GM18873 (cell line): ENCODE measurements around the gene TKT.
"Not testable (repeated sequence)": the region's sequence is repeated elsewhere in the genome, so short reads cannot be mapped to it uniquely, and the experiment has no call there.

Source experiments
- ATAC-seq: cut with Tn5 transposase; IDR thresholded peaks from one replicate; pipeline ENCODE4 v1.9.1; 2021; ENCODE audit warnings: mild to moderate bottlenecking, moderate library complexity, moderate number of reproducible peaks; ENCODE audit not compliant: unreplicated experiment, low FRiP score

The TKT gene

DNA sequence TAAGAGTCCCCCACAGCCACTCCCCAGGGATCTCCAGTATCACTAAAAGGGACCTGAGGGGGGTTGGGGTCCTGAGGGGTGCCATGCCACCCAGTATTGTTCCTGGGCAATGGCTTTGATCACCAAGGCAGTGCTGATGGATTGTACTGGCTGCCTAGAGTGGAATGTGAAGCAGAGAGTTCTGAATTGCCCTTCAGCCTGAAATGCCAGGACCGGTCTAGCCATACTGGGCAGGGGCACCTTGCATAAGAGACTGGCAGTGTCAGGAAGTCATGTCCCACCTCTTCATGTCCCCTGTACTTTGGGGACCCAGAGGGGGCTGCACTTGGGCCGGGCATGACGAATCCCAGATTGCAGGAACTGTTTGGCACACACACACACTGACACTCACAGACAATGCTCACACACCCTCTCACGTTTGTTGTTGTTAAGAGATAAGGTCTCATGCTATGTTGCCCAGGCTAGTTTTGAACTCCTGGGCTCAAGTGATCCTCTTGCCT, 4.5 kb upstream of the TKT start:
- ATAC-seq: no peak

DNA sequence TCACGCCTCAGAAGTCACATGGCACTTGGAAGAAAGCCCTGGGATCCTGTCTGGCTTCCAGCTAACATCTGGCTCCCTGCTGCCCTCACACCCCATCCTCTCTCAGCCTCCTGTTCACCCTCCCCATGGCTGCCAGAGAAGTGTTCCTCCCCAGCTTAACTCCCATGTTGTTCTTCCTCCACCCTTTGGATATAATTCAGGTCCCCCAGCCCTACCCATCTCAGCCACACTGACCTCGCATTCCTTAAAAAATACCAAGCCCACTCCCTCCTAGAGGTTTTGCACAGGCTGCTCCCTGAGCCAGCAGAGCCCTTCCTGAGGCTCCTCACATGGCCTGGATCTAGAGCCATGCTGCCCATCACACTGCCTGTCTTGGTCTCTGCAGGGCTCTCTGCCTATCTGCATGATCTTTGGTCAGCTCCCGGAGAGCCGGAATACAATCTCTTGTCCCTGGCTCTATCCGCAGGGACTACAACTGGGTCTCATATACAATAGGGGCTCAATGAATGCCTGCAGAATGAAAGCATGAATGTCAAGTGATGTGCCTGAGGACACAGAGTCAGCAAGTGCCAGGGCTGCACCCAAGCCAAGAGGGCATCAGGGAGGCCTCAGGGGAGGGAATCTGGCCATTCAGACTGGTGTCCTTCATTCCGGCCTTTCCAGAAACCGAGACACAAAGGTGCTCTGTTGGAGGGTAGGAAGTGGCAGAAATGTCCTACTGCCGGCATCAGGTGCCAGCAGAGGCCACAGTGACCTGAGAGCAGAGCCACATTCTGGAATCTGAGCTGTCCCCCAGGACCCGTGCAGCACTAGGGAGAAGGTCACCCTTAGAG, 3.8 kb upstream of the TKT start:
- ATAC-seq: no peak

DNA sequence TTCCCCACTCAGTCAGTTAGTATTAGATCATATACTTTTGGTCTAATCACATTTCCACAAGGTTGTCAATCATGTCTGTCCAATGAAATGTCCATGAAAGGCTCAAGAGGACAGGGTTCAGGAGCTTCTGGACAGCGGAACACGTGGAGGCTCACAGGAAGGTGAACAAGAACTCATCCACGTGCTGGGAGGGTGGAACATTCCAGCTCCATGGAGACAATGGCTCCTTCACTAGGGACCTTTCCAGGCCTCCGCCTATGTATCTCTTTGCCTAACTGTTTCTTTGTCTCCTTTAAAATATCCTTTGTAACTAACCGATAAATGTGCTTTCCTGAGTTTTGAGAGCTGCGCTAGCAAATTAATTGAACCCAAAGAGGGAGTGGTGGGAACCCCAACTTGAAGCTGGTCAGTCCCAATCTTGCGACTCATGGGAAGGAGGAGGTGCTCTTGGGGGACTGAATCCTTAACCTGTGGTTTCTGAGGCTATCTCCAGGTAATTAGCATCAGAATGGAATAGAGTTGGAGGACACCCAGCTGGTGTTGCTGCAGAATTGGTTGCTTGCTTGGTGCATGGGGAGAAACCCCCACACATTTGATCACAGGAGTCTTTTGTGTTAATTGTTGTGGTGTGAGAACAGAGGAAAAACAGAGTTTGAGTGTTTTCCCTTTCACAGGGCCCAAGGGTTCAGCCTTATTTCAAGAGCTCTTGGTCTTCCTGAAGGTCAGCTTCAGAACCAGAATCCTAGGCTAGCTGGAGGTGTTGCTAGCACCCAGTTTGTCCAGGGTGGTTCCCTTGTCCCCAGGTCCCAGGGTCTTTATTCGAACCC, 3.0 kb upstream of the TKT start:
- ATAC-seq: no peak

DNA sequence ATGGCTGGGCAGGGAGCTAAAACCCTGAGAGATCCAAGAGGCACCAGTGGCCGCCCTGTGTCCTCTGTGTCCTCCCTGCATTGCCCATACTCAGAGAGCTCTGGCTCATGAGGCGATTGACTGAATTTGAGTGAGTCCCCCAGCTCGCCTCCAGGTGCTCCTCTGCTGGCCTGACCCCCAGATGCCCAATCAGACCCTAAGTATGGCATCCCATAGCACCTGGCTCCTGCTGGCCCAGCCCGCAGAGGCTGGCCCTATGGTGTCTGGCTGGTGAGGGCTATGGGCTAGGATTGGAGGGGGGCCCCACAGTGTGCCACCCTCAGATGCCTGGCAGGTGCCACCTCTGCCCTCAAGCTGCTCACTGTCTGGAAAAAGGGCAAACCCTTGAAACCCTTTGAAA, 1.6 kb upstream of the TKT start:
- ATAC-seq: no peak

DNA sequence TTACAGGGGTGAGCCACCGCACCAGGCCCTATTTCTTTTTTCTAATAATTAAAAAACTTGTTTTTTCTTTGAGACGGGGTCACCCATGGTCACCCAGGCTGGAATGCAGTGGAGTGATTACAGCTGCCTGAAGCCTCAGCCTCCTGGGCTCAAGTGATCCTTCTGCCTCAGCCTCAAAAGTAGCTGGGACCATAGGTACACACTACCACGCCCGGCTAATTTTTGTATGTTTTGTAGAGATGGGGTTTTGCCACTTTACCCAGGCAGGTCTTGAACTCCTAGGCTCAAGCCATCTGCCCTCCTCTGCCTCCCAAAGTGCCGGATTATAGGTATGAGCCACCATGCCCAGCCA, 858 bp upstream of the TKT start:
- ATAC-seq: no peak

DNA sequence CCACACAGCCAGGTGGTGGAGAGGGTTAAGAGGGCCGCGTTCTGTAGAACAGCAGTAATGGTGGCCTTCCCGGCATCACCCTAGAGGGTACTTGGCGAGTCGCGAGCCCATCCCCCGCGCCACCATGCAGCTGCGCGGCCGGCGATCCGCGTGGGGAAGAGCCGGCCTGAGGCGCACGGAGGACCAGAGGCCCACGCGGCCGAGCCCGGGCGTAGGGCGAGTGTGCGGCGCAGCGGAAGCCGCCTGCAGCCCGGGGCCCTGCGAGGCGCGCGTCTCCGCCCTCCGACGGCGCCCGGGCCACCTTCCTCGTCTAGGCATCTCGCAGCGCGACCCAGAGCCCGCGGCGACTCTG, 423 bp downstream of the TKT start:
- ATAC-seq: peak; percentile 28

DNA sequence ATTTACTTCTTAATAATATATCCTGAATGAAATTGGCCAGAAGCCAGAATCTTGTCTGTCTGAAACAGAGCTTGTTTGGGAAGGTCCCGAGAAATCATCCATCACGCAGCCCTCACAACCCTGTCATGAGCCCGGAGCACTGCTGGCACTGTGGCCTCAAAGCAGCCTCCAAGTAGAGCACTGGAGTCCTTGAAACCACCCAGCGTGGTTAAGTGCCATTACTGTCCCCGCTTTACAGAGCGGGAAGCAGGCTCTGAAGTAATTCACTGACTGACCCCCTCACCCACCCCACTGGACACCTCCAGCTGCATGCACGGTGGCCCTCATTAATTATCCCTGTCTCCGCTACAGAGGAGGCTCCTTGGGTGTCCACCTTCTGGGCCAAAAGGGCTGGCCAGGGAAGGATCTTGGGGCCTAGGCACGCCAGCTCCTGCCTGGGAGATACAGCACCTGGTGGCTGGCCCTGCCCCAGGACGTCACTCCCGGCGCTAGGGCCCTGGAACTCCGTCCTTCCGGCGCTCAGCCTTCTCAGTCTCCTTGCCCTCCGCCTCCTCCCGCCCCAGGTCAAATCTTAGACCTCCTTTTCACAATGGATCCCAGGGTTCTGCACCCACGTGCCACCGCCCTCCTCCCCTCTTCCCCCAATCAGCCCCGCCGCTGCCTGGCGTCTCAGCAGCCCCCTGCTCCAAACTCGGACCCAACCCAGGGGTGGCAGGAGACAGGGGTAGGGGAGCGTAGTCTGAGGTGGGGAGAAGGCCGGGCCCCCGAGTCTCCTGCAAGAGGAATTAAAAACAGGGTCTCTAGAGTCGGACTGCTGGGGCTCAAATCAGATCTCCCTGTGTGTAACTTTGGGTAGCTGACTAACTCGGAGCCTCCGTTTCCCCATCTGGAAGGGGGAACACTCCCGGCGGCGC, 1.1 kb downstream of the TKT start:
- no peak for ATAC-seq

DNA sequence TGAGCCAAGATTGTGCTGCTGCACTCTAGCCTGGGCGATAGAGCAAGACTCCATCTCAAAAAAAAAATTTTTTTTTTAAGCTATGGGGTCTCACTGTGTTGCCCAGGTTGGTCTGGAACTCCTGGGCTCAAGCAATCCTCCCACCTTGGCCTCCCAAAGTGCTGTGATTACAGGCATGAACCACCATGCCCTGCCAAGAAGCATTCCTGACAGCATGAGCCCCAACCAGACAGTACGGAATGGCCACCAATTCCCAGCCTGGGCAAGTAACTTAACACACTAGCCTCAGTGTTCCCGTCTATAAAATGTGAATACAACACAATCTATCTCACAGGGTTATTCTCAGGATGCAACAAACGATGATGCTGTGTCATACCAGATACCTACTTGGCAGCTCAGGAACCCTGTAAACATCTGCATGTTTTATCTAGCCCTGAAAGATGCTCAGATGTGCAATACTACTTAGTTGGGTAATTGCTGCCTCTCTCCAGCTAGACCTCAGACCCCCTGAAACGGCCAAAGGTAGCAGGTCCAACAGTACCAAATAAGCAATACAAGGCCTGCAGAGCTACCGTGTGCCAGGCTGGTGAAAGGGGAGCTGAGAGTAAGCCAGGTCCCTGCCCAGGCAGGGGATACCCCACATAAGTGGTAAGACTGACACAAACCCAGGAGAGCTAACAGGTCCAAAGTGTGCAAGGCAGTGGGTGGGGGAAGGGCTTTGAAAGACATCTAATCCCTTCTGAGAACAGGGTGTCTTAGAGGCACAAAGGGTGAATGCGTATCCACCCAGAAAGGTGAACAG, 1.9 kb downstream of the TKT start:
- ATAC-seq: no peak

DNA sequence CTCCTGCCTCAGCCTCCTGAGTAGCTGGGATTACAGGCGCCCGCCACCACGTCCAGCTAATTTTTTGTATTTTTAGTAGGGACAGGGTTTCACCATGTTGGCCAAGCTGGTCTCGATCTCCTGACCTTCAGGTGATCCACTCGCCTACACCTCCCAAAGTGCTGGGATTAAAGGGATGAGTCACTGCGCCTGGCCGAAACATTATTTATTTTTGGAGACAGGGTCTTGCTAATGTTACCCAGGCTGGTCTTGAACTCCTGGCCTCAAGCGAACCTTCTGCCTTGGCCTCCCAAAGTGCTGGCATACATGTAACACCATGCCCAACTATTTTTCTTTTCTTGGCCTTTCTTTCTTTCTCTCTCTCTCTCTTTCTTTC, 2.9 kb downstream of the TKT start:
- not testable (repeated sequence) for ATAC-seq

DNA sequence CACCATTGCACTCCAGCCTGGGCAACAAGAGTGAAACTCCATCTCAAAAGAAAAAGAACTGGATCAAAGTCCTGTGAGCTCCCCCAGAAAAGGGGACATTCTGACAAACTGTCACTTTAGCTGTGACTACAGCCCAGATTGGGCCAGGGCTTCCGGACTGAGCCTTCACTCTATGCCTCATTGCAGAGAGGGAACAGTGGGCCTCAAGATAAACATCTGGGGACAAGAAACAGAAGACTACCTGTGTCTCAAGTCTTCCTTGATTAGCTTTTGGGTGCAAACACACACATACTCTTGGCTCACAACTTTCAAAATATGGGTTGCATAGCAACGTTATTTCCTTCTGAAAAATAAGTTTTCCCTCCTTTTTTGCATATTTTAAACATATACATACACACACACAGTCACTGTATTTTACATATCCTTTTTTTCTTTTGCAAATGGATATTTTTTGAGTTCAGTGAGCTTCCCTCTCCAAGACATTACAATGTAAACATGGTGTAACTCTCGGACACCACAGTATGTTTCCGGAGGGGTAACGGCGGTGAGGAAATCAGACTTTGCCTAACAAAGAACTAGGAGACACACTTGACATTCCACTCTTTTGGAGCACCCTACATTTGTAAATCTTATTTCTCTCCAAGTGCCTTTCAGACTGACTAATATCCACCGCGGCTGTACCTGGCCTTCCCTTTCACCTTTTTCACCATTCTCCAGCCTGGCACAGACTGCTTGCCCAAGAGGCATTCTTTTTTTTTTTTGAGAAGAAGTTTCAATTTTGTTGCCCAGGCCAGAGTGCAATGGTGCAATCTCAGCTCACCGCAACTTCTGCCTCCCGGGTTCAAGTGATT, 3.5 kb downstream of the TKT start:
- ATAC-seq: no peak

DNA sequence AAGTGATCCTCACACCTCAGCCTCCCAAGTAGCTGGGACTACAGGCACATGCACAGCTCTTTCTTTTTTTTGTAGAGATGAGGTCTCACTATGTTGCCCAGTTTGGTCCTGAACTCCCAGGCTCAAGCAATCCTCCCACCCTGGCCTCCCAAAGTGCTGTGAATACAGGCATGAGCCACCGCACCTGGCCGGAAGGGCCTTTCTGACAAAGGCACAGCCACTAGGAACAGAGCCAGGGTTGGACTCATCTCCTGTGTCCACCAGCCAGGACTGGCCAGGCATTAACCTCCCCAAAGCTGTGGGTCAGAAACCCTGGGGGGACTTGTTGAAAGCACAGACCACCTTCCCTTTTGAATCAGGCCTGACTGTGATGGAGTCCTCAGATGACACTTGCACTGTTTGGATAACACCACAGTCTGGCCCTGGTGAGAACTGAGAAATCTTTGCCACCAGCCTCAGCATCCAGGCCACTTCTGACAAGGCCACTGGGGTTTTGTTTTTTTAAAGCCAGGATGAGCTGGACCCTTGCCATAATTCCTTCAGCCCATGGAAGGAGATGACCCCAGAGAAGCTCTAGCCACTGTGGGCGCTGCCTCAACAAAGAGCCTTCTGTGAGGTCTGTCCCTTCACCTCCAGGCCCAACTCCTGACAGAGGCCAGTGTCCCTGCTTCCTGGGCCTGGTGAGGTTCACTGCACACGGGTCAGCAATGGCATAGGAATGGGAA, 4.8 kb downstream of the TKT start:
- no peak for ATAC-seq

DNA sequence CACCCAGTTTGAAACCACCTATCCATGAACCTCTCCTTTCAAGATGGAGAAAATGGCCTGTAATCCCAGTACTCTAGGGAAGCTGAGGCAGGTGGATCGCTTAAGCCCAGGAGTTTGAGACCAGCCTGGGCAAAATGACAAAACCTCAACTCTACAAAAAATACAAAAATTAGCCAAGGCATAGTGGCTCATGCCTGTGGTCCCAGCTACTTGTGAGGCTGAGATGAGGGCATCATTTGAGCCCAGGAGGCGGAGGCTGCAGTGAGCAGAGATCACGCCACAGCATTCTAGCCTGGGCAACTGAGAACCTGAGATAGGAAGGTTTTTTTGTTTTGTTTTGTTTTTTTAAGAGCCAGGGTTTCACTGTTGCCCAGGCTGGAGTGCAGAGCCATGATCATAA, 5.4 kb downstream of the TKT start:
- no peak for ATAC-seq

DNA sequence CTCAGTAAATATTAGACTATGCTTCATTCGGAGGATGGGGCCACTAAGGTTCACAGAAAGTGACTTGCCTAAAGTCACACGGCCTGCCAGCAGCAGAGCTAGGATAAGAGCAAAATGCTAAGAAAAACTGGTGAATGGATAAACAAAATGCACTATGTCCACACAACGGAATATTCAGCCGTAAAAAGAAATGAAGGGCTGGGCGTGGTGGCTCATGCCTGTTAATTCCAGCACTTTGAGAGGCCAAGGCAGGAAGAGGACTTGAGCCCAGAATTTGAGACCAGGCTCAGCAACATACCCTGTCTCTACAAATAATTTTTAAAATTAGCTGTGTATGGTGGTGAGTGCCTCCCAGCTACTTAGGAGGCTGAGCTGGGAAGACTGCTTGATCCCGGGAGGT, 7.7 kb downstream of the TKT start:
- no peak for ATAC-seq

DNA sequence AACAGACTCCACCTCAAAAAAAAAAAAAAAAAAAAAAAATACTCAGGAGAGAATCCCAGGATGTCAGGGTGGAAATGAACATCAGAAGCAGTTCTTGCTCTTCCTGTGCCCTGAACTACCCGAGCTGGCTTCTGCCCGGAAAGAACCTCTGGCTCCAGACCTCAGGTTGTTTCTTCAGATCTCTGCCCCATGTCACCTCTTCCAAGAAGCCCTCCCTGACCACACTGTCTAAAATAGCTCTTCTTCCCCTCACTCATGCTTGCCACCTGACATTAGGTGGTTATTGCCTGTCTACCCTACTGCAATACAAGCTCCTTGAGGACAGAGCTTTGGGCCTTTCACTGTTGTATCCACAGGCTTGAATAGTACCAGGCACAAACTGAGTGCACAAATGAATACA, 8.2 kb downstream of the TKT start:
- no peak for ATAC-seq

DNA sequence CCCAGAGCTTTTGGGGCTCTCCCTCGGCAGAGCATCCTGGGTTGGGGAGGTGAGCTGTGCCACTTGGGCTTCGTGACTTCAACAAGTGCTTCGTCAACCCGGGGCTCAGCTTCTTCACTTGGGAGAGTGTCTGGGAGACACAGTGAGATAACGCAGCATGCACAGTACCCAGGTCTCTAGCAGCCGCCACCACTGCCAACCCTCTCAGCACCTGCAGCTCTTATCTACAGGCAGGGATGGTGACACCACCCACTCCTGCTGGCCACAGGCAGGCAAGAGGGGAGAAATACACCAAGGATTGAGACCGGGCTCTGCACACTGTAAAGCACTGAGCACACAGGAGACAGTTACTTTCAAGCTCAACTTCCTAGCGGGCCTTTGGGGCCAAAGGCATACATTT, 11.6 kb downstream of the TKT start:
- no peak for ATAC-seq

DNA sequence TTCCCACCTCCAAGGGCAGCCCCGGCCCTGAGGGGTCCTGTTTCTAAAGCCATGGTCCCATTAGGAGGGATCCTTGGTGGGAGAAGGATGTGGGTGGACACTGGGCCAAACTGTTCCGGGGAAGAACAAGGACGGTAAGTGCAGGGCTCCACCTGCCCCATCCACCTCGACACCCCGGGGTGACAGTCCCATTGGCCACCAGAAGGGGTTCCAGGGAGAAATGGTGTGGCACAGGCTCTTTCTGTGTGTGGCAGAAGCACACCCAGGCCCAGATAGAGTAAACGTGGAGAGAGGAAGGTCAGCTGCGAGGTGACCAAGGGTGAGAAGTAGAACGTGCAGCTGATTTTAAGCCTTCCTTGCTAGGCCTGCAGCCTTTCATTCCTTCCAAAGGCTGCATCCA, 12.0 kb downstream of the TKT start:
- ATAC-seq: no peak

DNA sequence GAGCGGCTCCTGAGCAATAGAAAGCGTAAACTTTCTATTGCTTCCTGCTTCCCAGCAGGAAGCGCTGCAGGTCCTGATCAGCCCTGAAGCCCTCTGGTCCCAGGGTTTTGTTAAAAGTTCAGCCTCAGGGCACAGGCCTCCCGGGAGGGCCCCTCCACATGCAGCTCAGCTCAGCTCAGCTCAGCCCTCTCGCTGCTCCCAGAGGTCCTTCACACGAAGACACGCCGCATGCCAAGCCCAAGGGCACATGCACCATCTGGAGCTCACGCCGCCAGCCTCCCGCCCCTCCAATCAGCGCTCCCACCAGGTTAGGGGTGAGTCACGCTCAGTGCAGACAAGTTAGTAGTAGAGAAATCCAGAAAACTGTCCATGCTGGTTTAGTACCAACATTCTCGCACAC, 12.7 kb downstream of the TKT start:
- ATAC-seq: no peak

DNA sequence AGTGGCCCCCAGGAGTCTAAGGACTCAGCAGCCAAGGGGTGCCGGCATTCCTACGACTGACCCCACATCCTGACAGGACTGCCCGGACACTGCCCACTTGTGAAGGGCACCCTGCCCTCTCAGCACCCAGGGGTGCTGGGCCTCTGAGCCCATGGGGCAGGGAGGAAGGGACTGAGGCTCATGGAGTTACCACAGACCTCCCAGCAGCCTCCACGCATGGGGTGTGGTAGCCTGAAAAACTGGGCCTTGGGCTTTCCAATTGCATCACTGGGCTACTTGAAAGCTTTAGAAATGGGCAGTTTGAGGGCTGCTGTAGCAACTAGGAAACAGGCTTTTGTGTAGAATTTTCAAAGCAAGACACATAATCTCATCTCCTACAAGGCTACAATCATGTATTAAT, 13.2 kb downstream of the TKT start:
- ATAC-seq: no peak

DNA sequence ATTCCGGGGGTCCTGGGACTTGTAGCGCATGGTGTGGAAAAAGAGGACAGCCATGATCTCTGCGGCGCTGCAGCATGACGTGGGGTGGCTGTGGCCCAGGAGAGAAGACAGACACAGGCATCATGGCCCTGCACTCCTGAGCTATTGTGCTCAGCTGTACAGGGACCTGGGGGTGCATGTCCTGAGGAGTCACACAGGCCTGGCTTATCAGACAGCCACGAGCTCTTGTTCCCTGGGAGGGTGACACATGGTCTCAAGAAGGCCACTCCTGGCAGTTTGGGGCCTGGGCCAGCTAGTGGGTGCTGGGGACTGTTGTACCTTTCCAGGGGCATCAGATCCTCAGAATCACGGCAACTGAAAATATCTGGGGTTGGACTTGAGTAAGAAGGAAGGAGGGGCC, 13.7 kb downstream of the TKT start:
- no peak for ATAC-seq
